Cardiac muscle cell (in vitro differentiated cells and primary cell): Measurements from ENCODE around the gene PFDN1. TPM values are rescaled to one million over a fixed set of nuclear protein-coding genes. Genes with fewer than 3 reads are reported as not detected.

Experiments used
- DNase-seq, 2 donors: peaks; one replicate each; pipeline versions ENCODE4 v3.0.0 to v3.0.0-alpha.2; 2010 to 2017; ENCODE audit warnings: low read depth in 1 of 2, low spot score in 1 of 2
- H3K27ac ChIP-seq: fragments of 200-600 bp; sonication (generic); 2 replicates; pipeline ENCODE4 v1.5.1; 2016
- H3K27me3 ChIP-seq: fragments of 200-600 bp; sonication (generic); 2 replicates; pipeline ENCODE4 v1.6.0; 2016; ENCODE audit warnings: control low read depth
- H3K36me3 ChIP-seq: fragments of 200-600 bp; sonication (generic); 2 replicates; pipeline ENCODE4 v1.5.1; 2016; ENCODE audit warnings: control low read depth
- H3K4me1 ChIP-seq: fragments of 200-600 bp; sonication (generic); 2 replicates; pipeline ENCODE4 v1.8.1; 2017; ENCODE audit warnings: low read depth, mild to moderate bottlenecking, mixed run types
- H3K4me3 ChIP-seq: fragments of 200-600 bp; sonication (generic); 2 replicates; pipeline ENCODE4 v1.5.1; 2016; ENCODE audit warnings: mild to moderate bottlenecking
- H3K9me3 ChIP-seq: fragments of 200-600 bp; sonication (generic); 2 replicates; pipeline ENCODE4 v1.5.1; 2017; ENCODE audit warnings: low read depth, mild to moderate bottlenecking, control low read depth
- CTCF ChIP-seq: IDR thresholded peaks from 2 replicates; pipeline ENCODE4 v1.5.1; 2012; ENCODE audit warnings: low read depth, mild to moderate bottlenecking, low read length
- polyA plus RNA-seq: library from polyadenylated mRNA; unstranded; fragments of >200 nt; fragmentation: Nextera tagmentation; extraction: Ambion mirVana; gene quantifications from 2 replicates; pipeline ENCODE4 v1.2.1, GENCODE V29; 2016
- total RNA-seq: library from RNA; depleted of rRNA; stranded (reverse); fragments of >200 nt; gene quantifications from 2 replicates; pipeline ENCODE4 v1.2.3, GENCODE V29; 2016

The PFDN1 gene
- total and polyA plus RNA-seq, 2 experiments from 2014 or later, result 129 to 139 TPM

GRCh38 chr5:140252470-140253126 lies 50.3 kb downstream of the PFDN1 start:
- TF ChIP-seq CTCF, result no peak
- H3K27ac ChIP-seq, result no peak overlapping the region

GRCh38 chr5:140251527-140251973 lies 51.4 kb downstream of the PFDN1 start:
- Histone ChIP-seq H3K4me3 (no peak overlapping the region), H3K27me3 (no peaks in the 10 kb centered on the region), H3K9me3 (no peaks in the 10 kb centered on the region), H3K27ac (no peak overlapping the region), H3K36me3 (peaks cover 3% of the 10 kb centered on the region), H3K4me1 (no peaks in the 10 kb centered on the region)
- no peak for TF ChIP-seq CTCF
- peak in 1 of 2 donors; percentile 74 for DNase-seq

More at GRCh38 chr5:140252470-140253126, 50.3 kb downstream of the PFDN1 start:
- H3K9me3 ChIP-seq, result no peaks in the 10 kb centered on the region
- DNase-seq, result no peak
- peaks cover 3% of the 10 kb centered on the region for H3K36me3 ChIP-seq
- H3K4me3 ChIP-seq, result no peak overlapping the region
- no peaks in the 10 kb centered on the region for H3K27me3 ChIP-seq
- no peaks in the 10 kb centered on the region for H3K4me1 ChIP-seq

GRCh38 chr5:140250386-140250785 lies 52.5 kb downstream of the PFDN1 start:
- DNase-seq, result no peak
- H3K9me3 ChIP-seq, result no peaks in the 10 kb centered on the region
- H3K4me3 ChIP-seq, result no peak overlapping the region
- peaks cover 6% of the 10 kb centered on the region for H3K36me3 ChIP-seq
- TF ChIP-seq CTCF, result no peak
- H3K27me3 ChIP-seq, result no peaks in the 10 kb centered on the region
- H3K4me1 ChIP-seq, result no peaks in the 10 kb centered on the region
- H3K27ac ChIP-seq, result no peak overlapping the region

- TF ChIP-seq CTCF, result no peak
- peaks cover 3% of the 10 kb centered on the region for H3K4me1 ChIP-seq
- H3K9me3 ChIP-seq, result no peaks in the 10 kb centered on the region
- no peak overlapping the region for H3K27ac ChIP-seq
- DNase-seq, result no peak
- peaks cover 10% of the 10 kb centered on the region for H3K36me3 ChIP-seq
- H3K27me3 ChIP-seq, result no peaks in the 10 kb centered on the region
- H3K4me3 ChIP-seq, result no peak overlapping the region
Observed at GRCh38 chr5:140249536-140249935, 53.4 kb downstream of the PFDN1 start.

- peaks cover 10% of the 10 kb centered on the region for H3K36me3 ChIP-seq
- no peak overlapping the region for H3K27ac ChIP-seq
- no peaks in the 10 kb centered on the region for H3K27me3 ChIP-seq
- H3K9me3 ChIP-seq, result no peaks in the 10 kb centered on the region
- H3K4me3 ChIP-seq, result no peak overlapping the region
- H3K4me1 ChIP-seq, result peaks cover 3% of the 10 kb centered on the region
- no peak for TF ChIP-seq CTCF
- no peak for DNase-seq
Observed at GRCh38 chr5:140248414-140248813, 54.5 kb downstream of the PFDN1 start.
